Smooth muscle cell (in vitro differentiated cells): Measurements from ENCODE around the gene ZNF804A. TPM values are rescaled to one million over a fixed set of nuclear protein-coding genes. Genes with fewer than 3 reads are reported as not detected.

Source experiments
- DNase-seq: peaks from one replicate; lab custom pipeline; 2025; ENCODE audit not compliant: unreplicated experiment; lab: John Stamatoyannopoulos, UW
- H2AFZ ChIP-seq: fragments of 200-600 bp; sonication (generic); 2 replicates; pipeline ENCODE4 v1.6.0; 2016; ENCODE audit warnings: antibody characterized with exemption, low read depth, mild to moderate bottlenecking
- H3F3A ChIP-seq: fragments of 200-600 bp; sonication (generic); 2 replicates; pipeline ENCODE4 v1.6.0; 2017; ENCODE audit warnings: antibody characterized with exemption, low read depth
- H3K27ac ChIP-seq: fragments of 200-600 bp; sonication (generic); 2 replicates; pipeline ENCODE4 v1.5.1; 2016; ENCODE audit warnings: low read depth, mild to moderate bottlenecking
- H3K27me3 ChIP-seq: fragments of 200-600 bp; sonication (generic); 2 replicates; pipeline ENCODE4 v1.6.1; 2016; ENCODE audit warnings: low read depth, mild to moderate bottlenecking
- H3K36me3 ChIP-seq: fragments of 200-600 bp; sonication (generic); 2 replicates; pipeline ENCODE4 v1.5.1; 2016; ENCODE audit warnings: low read depth
- H3K4me1 ChIP-seq: fragments of 200-600 bp; sonication (generic); 2 replicates; pipeline ENCODE4 v1.5.1; 2016; ENCODE audit warnings: low read depth
- H3K4me2 ChIP-seq: fragments of 200-600 bp; sonication (generic); 2 replicates; pipeline ENCODE4 v1.6.0; 2016; ENCODE audit warnings: mild to moderate bottlenecking
- H3K4me3 ChIP-seq: fragments of 200-600 bp; sonication (generic); 2 replicates; pipeline ENCODE4 v1.5.1; 2016; ENCODE audit warnings: mild to moderate bottlenecking
- H3K79me2 ChIP-seq: fragments of 200-600 bp; sonication (generic); 2 replicates; pipeline ENCODE4 v1.6.0; 2016; ENCODE audit warnings: low read depth, mild to moderate bottlenecking
- H3K9ac ChIP-seq: fragments of 200-600 bp; sonication (generic); 2 replicates; pipeline ENCODE4 v1.6.0; 2016; ENCODE audit warnings: low read depth
- H3K9me3 ChIP-seq: fragments of 200-600 bp; sonication (generic); replicated peaks from 2 replicates; pipeline ENCODE4 v1.5.1; 2016; ENCODE audit warnings: low read depth
- H4K20me1 ChIP-seq: fragments of 200-600 bp; sonication (generic); 2 replicates; pipeline ENCODE4 v1.6.0; 2016; ENCODE audit warnings: low read depth
- CTCF ChIP-seq: fragments of 200-600 bp; sonication (generic); IDR thresholded peaks from 2 replicates; pipeline ENCODE4 v1.5.1; 2017; ENCODE audit warnings: borderline replicate concordance, mild to moderate bottlenecking, antibody characterized with exemption; ENCODE audit not compliant: insufficient read depth, poor library complexity, severe bottlenecking
- WGBS: methylation state at CpG from one replicate; pipeline ENCODE4 v1.1.7; 2016; ENCODE audit warnings: low lambda C conversion rate; 5-methylcytosine and 5-hydroxymethylcytosine counted together
- polyA plus RNA-seq: library from polyadenylated mRNA; unstranded; fragments of >200 nt; fragmentation: Nextera tagmentation; extraction: Ambion mirVana; gene quantifications from 2 replicates; pipeline ENCODE4 v1.2.1, GENCODE V29; 2016
- total RNA-seq: library from RNA; depleted of rRNA; stranded (reverse); fragments of >200 nt; gene quantifications from 2 replicates; pipeline ENCODE4 v1.2.3, GENCODE V29; 2014

Gene ZNF804A
- total and polyA plus RNA-seq, 2 experiments from 2014 or later = 1.0 to 1.3 TPM

DNA sequence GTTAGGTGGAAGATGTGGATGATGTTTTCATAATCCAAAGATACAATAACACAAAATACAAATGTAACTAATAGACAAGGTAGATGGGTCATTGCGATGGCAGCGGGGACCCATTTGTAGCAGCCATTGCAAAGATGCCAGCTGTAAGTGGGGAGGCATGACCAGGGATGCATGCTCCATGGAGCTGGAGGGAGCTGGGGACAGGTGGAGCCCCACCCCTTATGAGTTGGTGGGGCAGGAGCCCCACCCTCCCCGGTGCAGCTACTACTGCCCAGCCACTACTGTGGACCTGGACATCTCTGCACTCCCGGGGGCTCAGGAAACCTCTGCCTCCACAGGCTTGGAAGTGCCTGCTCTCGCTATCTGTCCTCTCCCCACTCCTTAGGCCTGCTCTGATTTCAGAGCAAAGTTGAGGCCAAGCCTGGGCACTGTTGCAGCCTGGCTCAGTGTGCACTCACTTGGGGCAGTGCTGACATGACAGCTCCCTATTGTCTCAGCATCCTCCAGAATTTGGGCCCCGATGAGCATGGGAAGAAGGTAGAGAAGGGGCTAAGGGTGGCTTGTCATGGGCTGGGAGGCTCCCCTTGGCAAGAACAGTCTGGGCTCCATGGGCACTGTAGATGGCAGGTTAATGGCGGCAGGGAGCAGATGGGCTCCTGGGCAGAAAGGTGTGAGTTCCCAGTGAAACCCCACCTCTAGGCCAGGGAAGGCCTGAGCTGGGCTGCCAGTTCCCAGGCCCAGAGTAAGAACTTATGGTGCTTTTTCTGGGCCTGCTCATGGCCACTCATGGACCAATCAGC is 81.1 kb downstream of the ZNF804A start:
- WGBS = 91% methylated on average over 7 of the region's 7 CpGs
- Histone ChIP-seq H3K9ac (no peak overlapping the region), H3K9me3 (no peaks in the 10 kb centered on the region), H2AFZ (no peak overlapping the region), H3K79me2 (no peaks in the 10 kb centered on the region), H3K27ac (no peak overlapping the region), H3K4me3 (no peak overlapping the region), H3K27me3 (no peaks in the 10 kb centered on the region), H4K20me1 (no peaks in the 10 kb centered on the region), H3K4me1 (no peaks in the 10 kb centered on the region), H3K4me2 (no peak overlapping the region), H3K36me3 (no peaks in the 10 kb centered on the region), H3F3A (no peaks in the 10 kb centered on the region)
- TF ChIP-seq CTCF = no peak
- DNase-seq = no peak

DNA sequence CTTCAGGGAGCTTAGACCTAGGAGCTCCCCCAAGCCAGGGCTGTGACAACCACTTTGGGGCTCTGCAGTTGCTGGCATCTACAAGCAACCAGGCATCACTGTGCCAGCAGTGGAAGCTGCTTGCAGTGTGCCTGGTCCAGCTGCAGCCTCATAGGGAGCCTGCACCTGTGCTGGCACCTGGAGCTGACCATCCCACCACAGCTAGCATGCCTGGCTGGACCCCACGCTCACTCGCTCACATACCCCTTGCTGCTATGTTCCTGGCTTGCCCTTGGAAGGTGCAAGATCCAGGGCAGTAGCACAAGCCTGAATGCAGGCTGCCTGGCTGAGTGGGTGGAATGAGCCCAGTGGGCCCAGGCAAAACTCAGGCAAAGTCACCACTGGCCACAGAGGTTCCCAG is 82.5 kb downstream of the ZNF804A start:
- no peaks in the 10 kb centered on the region for H3K9me3 ChIP-seq
- H3K4me1 ChIP-seq = no peaks in the 10 kb centered on the region
- no peak for TF ChIP-seq CTCF
- H3K27me3 ChIP-seq = no peaks in the 10 kb centered on the region
- no peak overlapping the region for H3K4me2 ChIP-seq
- H3K27ac ChIP-seq = no peak overlapping the region
- H3K4me3 ChIP-seq = no peak overlapping the region
- no peak overlapping the region for H3K9ac ChIP-seq
- H4K20me1 ChIP-seq = no peaks in the 10 kb centered on the region
- H3K36me3 ChIP-seq = no peaks in the 10 kb centered on the region
- no peak overlapping the region for H2AFZ ChIP-seq
- H3K79me2 ChIP-seq = no peaks in the 10 kb centered on the region
- no peak for DNase-seq
- no peaks in the 10 kb centered on the region for H3F3A ChIP-seq
- 95% methylated on average over 2 of the region's 2 CpGs for WGBS

DNA sequence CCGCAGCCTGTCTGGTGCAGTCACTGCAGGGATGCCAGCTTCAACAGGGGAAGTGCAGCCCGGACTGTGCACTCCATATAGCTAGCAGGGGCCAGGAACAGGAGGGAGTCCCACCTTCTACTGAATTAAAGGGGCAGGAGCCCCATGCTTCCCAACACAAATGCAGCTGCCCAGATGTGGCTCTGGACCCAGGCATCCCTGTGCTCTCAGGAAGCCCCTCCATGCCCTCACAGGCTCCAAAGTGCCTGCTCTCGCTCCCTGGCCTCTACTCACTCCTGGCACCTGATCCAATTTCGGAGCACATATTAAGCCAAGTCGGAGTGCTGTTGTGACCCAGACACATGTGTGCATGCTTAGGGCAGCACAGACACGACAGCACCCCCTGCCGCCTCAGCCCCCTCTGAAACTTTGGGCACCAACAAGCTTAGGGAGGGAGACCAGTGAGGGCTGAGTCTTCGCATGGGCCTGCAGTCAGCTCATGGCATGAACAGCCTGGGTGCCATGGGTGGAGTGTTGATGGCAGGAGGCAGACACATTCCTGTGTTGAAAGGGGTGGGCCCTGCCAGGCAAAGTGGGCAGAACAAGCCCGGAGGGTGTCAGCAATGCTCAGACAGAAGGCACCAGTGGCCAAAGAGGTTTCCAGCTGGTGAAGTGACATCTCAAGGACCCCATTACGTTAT is 83.5 kb downstream of the ZNF804A start:
- no peak for DNase-seq
- Histone ChIP-seq H2AFZ (no peak overlapping the region), H3F3A (no peaks in the 10 kb centered on the region), H4K20me1 (no peaks in the 10 kb centered on the region), H3K36me3 (no peaks in the 10 kb centered on the region), H3K27me3 (no peaks in the 10 kb centered on the region), H3K4me2 (no peak overlapping the region), H3K9me3 (no peaks in the 10 kb centered on the region), H3K4me3 (no peak overlapping the region), H3K4me1 (no peaks in the 10 kb centered on the region), H3K79me2 (no peaks in the 10 kb centered on the region), H3K9ac (no peak overlapping the region), H3K27ac (no peak overlapping the region)
- no peak for TF ChIP-seq CTCF
- 91% methylated on average over 10 of the region's 10 CpGs for WGBS
